Smooth muscle cell (in vitro differentiated cells): ENCODE data around the gene E2F2. TPM values are rescaled to one million over a fixed set of nuclear protein-coding genes. Genes with fewer than 3 reads are reported as not detected.

Experiments used
- DNase-seq: peaks from one replicate; lab custom pipeline; 2025; ENCODE audit not compliant: unreplicated experiment; lab: John Stamatoyannopoulos, UW
- H2AFZ ChIP-seq: fragments of 200-600 bp; sonication (generic); 2 replicates; pipeline ENCODE4 v1.6.0; 2016; ENCODE audit warnings: antibody characterized with exemption, low read depth, mild to moderate bottlenecking
- H3F3A ChIP-seq: fragments of 200-600 bp; sonication (generic); 2 replicates; pipeline ENCODE4 v1.6.0; 2017; ENCODE audit warnings: antibody characterized with exemption, low read depth
- H3K27ac ChIP-seq: fragments of 200-600 bp; sonication (generic); 2 replicates; pipeline ENCODE4 v1.5.1; 2016; ENCODE audit warnings: low read depth, mild to moderate bottlenecking
- H3K27me3 ChIP-seq: fragments of 200-600 bp; sonication (generic); 2 replicates; pipeline ENCODE4 v1.6.1; 2016; ENCODE audit warnings: low read depth, mild to moderate bottlenecking
- H3K36me3 ChIP-seq: fragments of 200-600 bp; sonication (generic); 2 replicates; pipeline ENCODE4 v1.5.1; 2016; ENCODE audit warnings: low read depth
- H3K4me1 ChIP-seq: fragments of 200-600 bp; sonication (generic); 2 replicates; pipeline ENCODE4 v1.5.1; 2016; ENCODE audit warnings: low read depth
- H3K4me2 ChIP-seq: fragments of 200-600 bp; sonication (generic); 2 replicates; pipeline ENCODE4 v1.6.0; 2016; ENCODE audit warnings: mild to moderate bottlenecking
- H3K4me3 ChIP-seq: fragments of 200-600 bp; sonication (generic); 2 replicates; pipeline ENCODE4 v1.5.1; 2016; ENCODE audit warnings: mild to moderate bottlenecking
- H3K79me2 ChIP-seq: fragments of 200-600 bp; sonication (generic); 2 replicates; pipeline ENCODE4 v1.6.0; 2016; ENCODE audit warnings: low read depth, mild to moderate bottlenecking
- H3K9ac ChIP-seq: fragments of 200-600 bp; sonication (generic); 2 replicates; pipeline ENCODE4 v1.6.0; 2016; ENCODE audit warnings: low read depth
- H3K9me3 ChIP-seq: fragments of 200-600 bp; sonication (generic); replicated peaks from 2 replicates; pipeline ENCODE4 v1.5.1; 2016; ENCODE audit warnings: low read depth
- H4K20me1 ChIP-seq: fragments of 200-600 bp; sonication (generic); 2 replicates; pipeline ENCODE4 v1.6.0; 2016; ENCODE audit warnings: low read depth
- WGBS: methylation state at CpG from one replicate; pipeline ENCODE4 v1.1.7; 2016; ENCODE audit warnings: low lambda C conversion rate; 5-methylcytosine and 5-hydroxymethylcytosine counted together
- polyA plus RNA-seq: library from polyadenylated mRNA; unstranded; fragments of >200 nt; fragmentation: Nextera tagmentation; extraction: Ambion mirVana; gene quantifications from 2 replicates; pipeline ENCODE4 v1.2.1, GENCODE V29; 2016
- total RNA-seq: library from RNA; depleted of rRNA; stranded (reverse); fragments of >200 nt; gene quantifications from 2 replicates; pipeline ENCODE4 v1.2.3, GENCODE V29; 2014
- TF ChIP-seq, protein P1 (sequence below): fragments of 200-600 bp; sonication (generic); IDR thresholded peaks from 2 replicates; pipeline ENCODE4 v1.5.1; 2017; ENCODE audit warnings: borderline replicate concordance, mild to moderate bottlenecking, antibody characterized with exemption; ENCODE audit not compliant: insufficient read depth, poor library complexity, severe bottlenecking

Gene E2F2
- total and polyA plus RNA-seq, 2 experiments from 2014 or later, result 0.63 to 1.4 TPM

DNA sequence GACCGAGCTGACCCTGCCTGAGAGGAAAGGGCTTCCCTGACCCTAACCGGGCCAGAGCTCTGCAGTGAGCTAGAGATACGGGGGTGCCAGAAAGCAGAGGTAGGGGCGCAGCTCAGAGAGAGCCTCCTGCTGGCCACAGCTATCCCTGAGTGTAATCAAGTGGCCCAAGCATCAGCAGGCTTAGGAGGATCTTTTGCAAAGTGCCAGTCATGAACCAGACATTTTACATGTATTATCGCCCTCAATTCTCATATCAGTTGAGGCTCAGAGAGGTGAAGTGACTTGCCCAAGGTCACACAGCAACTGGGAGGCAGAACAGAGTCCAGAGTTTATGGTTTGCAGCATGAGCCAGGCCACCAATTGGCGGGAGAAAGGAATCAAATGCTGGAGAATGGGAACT lies 35.3 kb upstream of the E2F2 start:
- TF ChIP-seq, protein P1, sequence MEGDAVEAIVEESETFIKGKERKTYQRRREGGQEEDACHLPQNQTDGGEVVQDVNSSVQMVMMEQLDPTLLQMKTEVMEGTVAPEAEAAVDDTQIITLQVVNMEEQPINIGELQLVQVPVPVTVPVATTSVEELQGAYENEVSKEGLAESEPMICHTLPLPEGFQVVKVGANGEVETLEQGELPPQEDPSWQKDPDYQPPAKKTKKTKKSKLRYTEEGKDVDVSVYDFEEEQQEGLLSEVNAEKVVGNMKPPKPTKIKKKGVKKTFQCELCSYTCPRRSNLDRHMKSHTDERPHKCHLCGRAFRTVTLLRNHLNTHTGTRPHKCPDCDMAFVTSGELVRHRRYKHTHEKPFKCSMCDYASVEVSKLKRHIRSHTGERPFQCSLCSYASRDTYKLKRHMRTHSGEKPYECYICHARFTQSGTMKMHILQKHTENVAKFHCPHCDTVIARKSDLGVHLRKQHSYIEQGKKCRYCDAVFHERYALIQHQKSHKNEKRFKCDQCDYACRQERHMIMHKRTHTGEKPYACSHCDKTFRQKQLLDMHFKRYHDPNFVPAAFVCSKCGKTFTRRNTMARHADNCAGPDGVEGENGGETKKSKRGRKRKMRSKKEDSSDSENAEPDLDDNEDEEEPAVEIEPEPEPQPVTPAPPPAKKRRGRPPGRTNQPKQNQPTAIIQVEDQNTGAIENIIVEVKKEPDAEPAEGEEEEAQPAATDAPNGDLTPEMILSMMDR, result no peak
- Histone ChIP-seq H3K36me3 (no peaks in the 10 kb centered on the region), H2AFZ (no peak overlapping the region), H3K9ac (no peak overlapping the region), H3K4me1 (peaks cover 55% of the 10 kb centered on the region), H3K79me2 (no peaks in the 10 kb centered on the region), H3K4me2 (no peak overlapping the region), H3K4me3 (no peak overlapping the region), H3K27ac (peak overlapping the region; percentile 99), H3K9me3 (no peaks in the 10 kb centered on the region), H4K20me1 (no peaks in the 10 kb centered on the region), H3K27me3 (no peaks in the 10 kb centered on the region), H3F3A (peaks cover 40% of the 10 kb centered on the region)
- no peak for DNase-seq
- 96% methylated on average over 6 of the region's 6 CpGs for whole genome bisulfite sequencing

DNA sequence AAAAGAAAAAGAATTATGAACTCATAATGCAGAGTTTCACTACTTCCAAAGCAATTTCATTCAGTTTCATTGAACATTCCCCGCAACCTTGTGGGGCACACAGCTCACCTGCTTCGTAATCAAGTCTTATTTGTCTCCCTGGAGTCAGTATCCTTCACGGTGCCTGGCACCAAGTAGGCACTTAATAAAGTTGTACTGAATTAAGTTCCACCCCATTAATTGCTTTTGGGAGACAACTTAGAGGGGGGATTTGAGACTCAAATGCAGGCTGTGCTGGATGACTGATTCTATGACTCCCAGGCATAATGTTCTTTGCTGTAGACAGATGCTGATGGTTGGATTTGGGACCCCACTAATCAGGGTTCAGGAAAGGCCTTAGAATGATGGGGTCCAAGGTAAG lies 34.7 kb upstream of the E2F2 start:
- no peaks in the 10 kb centered on the region for H3K79me2 ChIP-seq
- no peaks in the 10 kb centered on the region for H3K36me3 ChIP-seq
- no peak overlapping the region for H3K4me2 ChIP-seq
- H3K9me3 ChIP-seq, result no peaks in the 10 kb centered on the region
- H3F3A ChIP-seq, result peaks cover 45% of the 10 kb centered on the region
- H4K20me1 ChIP-seq, result no peaks in the 10 kb centered on the region
- WGBS, result 91% methylated on average over 3 of the region's 3 CpGs
- H3K27ac ChIP-seq, result peak overlapping the region; percentile 99
- no peak overlapping the region for H3K9ac ChIP-seq
- H2AFZ ChIP-seq, result no peak overlapping the region
- DNase-seq, result no peak
- TF ChIP-seq, protein P1, result no peak
- H3K27me3 ChIP-seq, result no peaks in the 10 kb centered on the region
- peaks cover 60% of the 10 kb centered on the region for H3K4me1 ChIP-seq
- no peak overlapping the region for H3K4me3 ChIP-seq

DNA sequence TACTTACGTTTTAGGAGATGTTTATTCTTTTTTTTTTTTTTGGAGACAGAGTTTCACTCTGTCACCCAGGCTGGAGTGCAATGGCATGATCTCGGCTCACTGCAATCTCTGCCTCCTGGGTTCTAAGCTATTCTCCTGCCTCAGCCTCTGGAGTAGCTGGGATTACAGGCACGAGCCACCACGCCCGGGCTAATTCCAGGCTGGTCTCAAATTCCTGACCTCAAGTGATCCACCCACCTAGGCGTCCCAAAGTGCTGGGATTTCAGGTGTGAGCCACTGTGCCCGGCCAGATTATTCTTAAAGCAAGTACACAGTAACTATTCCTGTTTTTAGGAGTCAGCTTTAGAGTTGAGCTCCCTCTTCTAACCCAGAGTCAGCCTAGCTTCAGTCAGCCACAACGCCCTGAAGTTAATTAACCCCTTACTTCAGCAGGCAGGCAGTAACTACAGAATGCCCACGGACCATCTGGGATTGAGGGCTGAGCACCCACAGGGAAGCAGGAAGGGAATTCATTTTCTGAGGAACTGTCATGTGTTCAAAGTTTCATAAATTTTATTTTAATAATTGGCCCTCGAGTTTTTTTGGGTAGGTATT lies 33.6 kb upstream of the E2F2 start:
- Histone ChIP-seq H3K9ac (peak overlapping the region; percentile 25), H3K4me2 (peak overlapping the region; percentile 60), H3K4me1 (peaks cover 68% of the 10 kb centered on the region), H2AFZ (peak overlapping the region; percentile 86), H3K79me2 (no peaks in the 10 kb centered on the region), H3K27ac (peak overlapping the region; percentile 99), H4K20me1 (no peaks in the 10 kb centered on the region), H3K27me3 (no peaks in the 10 kb centered on the region), H3K4me3 (no peak overlapping the region), H3K9me3 (no peaks in the 10 kb centered on the region), H3F3A (peaks cover 53% of the 10 kb centered on the region), H3K36me3 (no peaks in the 10 kb centered on the region)
- TF ChIP-seq, protein P1, result no peak
- no peak for DNase-seq
- 16% methylated on average over 10 of the region's 10 CpGs for WGBS

GRCh38 chr1:23563755-23564374 lies 32.8 kb upstream of the E2F2 start:
- Histone ChIP-seq H4K20me1 (peaks cover 4% of the 10 kb centered on the region), H3K4me3 (no peak overlapping the region), H3F3A (peaks cover 57% of the 10 kb centered on the region), H3K9me3 (no peaks in the 10 kb centered on the region), H3K9ac (peak overlapping the region; percentile 61), H3K27ac (peak overlapping the region; percentile 99), H3K36me3 (no peaks in the 10 kb centered on the region), H3K4me1 (peaks cover 60% of the 10 kb centered on the region), H2AFZ (no peak overlapping the region), H3K4me2 (peak overlapping the region; percentile 60), H3K79me2 (peaks cover 5% of the 10 kb centered on the region), H3K27me3 (no peaks in the 10 kb centered on the region)
- TF ChIP-seq, protein P1, result no peak
- no peak for DNase-seq
- 92% methylated on average over 3 of the region's 3 CpGs for WGBS
